HG03469 (cell line): ENCODE results near the gene FRMPD1.

Source experiments
- ATAC-seq: cut with Tn5 transposase; IDR thresholded peaks from one replicate; pipeline ENCODE4 v1.9.1; 2021; ENCODE audit warnings: mild to moderate bottlenecking, moderate library complexity, moderate number of reproducible peaks; ENCODE audit not compliant: unreplicated experiment

Gene FRMPD1

GRCh38 chr9:37678789-37679273 is 28.1 kb downstream of the FRMPD1 start:
- ATAC-seq, result no peak

GRCh38 chr9:37679649-37680402 is 29.1 kb downstream of the FRMPD1 start:
- ATAC-seq, result no peak

GRCh38 chr9:37682951-37683350 is 32.2 kb downstream of the FRMPD1 start:
- ATAC-seq, result no peak

GRCh38 chr9:37683531-37684371 is 33.0 kb downstream of the FRMPD1 start:
- ATAC-seq, result no peak

GRCh38 chr9:37692622-37693221 is 42.0 kb downstream of the FRMPD1 start:
- ATAC-seq, result no peak

GRCh38 chr9:37693260-37693659 is 42.5 kb downstream of the FRMPD1 start:
- no peak for ATAC-seq

GRCh38 chr9:37694355-37694754 is 43.6 kb downstream of the FRMPD1 start:
- no peak for ATAC-seq

- no peak for ATAC-seq
These were observed 45.8 kb downstream of the FRMPD1 start for GRCh38 chr9:37696528-37696927.

GRCh38 chr9:37700131-37700530 is 49.4 kb downstream of the FRMPD1 start:
- ATAC-seq, result no peak

GRCh38 chr9:37700900-37701299 is 50.1 kb downstream of the FRMPD1 start:
- no peak for ATAC-seq

- no peak for ATAC-seq
These were observed 55.0 kb downstream of the FRMPD1 start for GRCh38 chr9:37705787-37706186.

- no peak for ATAC-seq
These were observed 55.5 kb downstream of the FRMPD1 start for GRCh38 chr9:37706290-37706689.

- ATAC-seq, result no peak
These were observed 57.0 kb downstream of the FRMPD1 start for GRCh38 chr9:37707748-37708147.

- ATAC-seq, result no peak
These were observed 59.3 kb downstream of the FRMPD1 start for GRCh38 chr9:37710046-37710445.

- ATAC-seq, result no peak
These were observed 64.5 kb downstream of the FRMPD1 start for GRCh38 chr9:37715260-37715659.

GRCh38 chr9:37715991-37716505 is 65.3 kb downstream of the FRMPD1 start:
- no peak for ATAC-seq

- ATAC-seq, result no peak
These were observed 68.8 kb downstream of the FRMPD1 start for GRCh38 chr9:37719526-37719925.

- no peak for ATAC-seq
These were observed 76.3 kb downstream of the FRMPD1 start for GRCh38 chr9:37727013-37727412.

GRCh38 chr9:37729499-37729898 is 78.7 kb downstream of the FRMPD1 start:
- no peak for ATAC-seq

- no peak for ATAC-seq
These were observed 79.5 kb downstream of the FRMPD1 start for GRCh38 chr9:37730256-37730655.

- ATAC-seq, result no peak
These were observed 80.1 kb downstream of the FRMPD1 start for GRCh38 chr9:37730839-37731238.
